Measurements from ENCODE around the gene PITPNM1.

DNA sequence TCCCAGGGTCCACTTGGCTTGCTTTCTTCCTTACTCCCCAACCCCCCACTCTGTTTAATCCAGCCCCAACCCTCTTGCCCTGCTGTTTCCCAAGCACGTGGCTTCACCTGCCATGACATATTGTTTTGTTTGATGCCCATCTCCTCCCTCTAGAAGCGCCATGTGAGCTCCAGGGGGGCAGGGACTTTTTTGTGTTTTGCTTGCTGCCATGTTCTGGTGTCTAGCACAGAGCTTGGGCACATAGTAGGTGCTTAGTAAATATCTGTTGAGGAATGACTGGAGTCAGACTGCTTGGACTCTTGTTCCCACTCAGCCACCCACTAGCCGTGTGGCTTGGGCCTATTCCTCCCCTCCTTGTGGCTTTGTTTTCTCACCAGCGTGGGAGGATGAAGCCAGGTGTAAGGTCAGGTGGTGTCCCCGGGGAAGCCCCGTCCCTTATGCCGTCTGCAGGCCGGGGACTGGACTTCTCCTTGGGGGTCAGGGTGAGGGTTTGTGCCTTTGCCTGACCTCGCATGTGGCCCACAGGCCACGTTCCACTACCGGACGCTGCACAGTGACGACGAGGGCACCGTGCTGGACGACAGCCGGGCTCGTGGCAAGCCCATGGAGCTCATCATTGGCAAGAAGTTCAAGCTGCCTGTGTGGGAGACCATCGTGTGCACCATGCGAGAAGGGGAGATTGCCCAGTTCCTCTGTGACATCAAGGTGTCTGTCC lies 18.5 kb downstream of the PITPNM1 start:
- TF ChIP-seq YY1 (IDR thresholded peaks at IDR 0.05; ENCODE audit: insufficient read depth, insufficient read length) (no peak), SUZ12 (IDR thresholded peaks at IDR 0.05; ENCODE audit: extremely low read depth, insufficient read depth, insufficient read length) (no peak), ZNF274 (IDR thresholded peaks at IDR 0.05; ENCODE audit: low read depth, low read length) (no peak)

All from NT2/D1 (cell line).